HG03039 (cell line): ENCODE measurements around the gene BSN.

Experiments
- ATAC-seq: cut with Tn5 transposase; IDR thresholded peaks from one replicate; pipeline ENCODE4 v1.9.1; 2021; ENCODE audit warnings: mild to moderate bottlenecking, moderate library complexity; ENCODE audit not compliant: unreplicated experiment

BSN gene

DNA sequence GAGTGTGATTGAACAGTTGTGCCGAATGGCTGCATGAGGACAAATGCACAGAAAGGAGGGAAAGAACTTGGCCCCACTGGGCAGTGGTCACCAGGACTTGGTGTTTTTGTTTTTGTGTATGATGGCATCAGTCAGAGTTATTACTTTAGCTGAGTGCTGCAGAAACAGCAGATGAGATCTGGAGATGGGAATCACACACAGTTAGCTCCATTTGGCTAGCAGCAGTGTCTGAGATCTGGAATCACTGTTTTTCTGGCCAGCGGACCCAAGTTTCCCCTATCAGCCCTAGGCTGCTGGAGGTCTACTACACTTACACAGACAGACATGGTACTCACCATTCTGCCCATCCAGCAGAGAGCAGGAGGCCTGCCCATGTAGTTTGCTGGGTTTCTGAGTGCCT is 74.0 kb downstream of the BSN start:
- ATAC-seq, result no peak

DNA sequence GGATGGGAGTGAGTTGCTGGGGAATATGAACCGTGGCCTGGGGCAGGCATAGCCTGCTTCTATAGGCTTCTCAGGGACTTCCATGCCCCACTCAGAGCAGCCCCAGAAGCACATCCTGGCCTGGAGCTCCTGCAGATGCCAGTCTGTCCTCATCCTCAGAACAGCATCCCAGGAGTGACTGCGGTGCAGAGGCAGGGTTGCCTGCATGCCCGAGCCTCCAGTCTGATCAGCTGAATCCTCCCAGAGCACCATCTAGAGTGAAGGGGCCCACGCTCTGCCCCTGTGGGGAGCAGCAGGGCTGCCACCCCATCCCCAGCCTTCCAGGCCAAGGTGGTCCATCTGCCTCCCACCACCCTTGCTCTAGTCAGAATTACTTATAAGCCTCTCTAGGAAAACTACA is 75.2 kb downstream of the BSN start:
- no peak for ATAC-seq

DNA sequence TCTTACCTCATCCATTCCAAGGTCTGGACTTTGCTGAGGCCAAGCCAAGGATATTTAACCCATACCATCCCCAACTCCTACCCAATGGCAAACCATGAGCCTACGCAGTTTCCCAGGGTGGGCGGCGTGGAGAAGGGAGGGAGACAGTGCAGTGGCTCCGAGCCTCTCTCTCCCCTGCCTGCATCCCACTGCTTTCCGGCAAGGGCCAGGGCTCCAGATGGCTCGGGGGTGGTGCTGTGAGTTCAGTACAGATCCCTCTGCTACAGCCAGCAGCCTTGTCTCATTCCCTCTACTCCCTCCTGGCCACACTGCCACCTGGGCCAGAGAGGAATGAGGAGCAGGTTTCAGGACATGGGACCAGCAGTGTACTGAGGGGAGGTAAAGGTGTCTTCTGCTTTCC is 75.6 kb downstream of the BSN start:
- no peak for ATAC-seq

DNA sequence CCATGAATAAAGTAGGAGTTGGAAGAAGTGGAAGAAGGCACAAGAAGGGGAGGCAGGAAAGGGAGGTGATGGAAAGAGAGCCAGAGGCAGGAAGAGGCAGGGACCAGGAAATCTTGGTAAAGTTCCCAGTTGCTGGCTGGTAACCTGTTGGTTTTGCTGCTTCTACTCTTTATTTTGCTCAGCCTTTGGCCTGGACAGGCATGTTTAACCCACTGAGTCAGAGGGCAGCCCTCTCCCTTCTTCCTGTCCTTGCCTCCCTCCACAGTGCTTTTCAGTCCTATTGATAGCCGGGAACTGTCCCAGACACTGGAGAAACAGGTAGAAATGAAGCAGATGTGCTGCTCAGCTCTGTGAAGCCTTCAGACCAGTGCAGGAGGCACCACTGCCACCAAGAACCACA is 76.5 kb downstream of the BSN start:
- ATAC-seq, result no peak

DNA sequence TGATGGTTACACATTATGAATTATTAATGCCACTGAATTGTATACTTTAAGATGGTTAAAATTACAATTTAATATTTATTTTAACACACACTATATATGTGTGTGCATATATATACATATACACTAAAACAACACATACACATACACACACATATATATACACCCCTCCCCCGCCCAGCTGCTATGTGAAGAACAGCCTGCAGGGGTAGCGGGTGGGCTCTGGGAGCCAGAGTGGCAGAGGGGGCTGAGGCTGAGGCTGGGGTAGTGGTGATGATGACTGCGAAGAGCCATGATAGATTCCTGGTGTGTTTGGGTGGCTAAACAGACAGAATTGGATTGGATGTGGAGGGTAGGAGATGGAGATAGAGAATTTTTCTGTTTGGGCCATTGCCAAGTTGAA is 80.5 kb downstream of the BSN start:
- ATAC-seq, result no peak

DNA sequence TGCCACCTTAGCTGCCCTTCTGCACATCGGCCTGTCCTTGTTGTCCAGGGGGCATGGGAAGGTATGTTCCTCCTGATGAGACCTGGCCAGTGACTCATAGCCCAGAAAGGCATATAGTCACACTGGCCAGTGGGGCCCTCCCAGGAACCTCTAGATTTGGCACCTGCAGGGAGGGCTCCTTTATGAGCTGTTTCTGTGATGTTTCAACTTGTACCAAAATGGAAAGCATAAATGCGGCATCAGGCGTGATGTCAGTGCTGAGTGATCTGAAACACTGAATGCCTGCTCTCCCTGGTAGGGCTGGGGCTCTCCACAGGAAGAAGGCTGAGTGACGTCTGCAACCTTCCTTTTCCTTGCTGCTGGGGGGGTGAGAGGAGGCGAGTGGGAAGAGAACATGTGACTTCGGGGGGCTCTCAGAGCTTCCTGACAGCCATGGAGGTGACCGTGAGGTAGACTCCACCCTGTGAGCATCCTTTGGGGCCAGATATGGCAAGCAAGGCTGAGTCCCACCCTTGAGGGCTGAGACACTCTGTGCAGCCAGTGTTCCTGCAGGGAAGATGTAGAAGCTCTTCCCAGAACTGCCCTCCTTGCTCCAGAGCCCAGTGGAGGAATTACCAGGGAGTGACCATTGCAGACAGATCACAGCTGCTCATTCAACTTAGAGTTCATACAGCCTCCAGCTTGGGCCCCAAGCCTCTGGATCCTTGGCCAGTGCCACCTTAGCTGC is 82.8 kb downstream of the BSN start:
- no peak for ATAC-seq

DNA sequence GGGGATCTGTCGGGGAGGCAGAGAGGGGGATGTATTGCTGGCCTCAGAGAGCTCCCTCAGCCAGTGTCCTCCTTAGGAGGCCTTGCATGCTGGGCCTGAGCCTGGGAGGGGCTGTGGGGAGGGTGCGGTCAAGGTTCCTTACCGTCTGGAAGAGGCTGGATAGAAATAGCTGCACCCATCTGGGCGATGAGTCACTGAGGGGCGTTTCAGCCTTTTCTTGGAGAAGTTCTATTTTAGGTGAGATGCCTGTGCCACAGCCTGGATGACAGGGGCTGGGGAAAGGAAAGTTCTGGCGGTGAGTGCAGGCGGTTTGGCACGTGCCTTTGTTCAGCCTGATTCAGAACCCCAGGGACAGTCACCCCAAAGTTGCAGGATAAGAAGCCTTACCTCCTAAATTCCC is 84.2 kb downstream of the BSN start:
- no peak for ATAC-seq

DNA sequence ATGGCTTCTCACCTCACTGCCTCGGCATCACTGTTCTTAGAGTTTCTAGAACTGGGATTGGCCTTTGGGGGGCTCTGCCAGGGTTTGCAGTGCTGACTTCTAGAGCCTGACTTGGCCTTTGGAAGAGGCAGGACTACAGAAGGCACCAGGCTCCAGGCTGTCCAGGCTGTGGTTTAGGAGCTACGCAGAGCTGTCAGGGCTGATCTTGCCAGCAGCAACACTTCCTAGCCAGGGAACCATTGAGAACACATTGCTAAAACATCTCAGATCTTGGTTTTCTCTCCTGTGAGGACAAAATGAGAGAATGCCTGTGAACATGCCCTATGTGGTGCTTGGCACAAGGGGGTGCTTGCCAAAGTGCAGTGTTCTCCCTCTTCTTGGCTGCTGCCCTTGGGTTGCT is 85.3 kb downstream of the BSN start:
- ATAC-seq, result no peak

DNA sequence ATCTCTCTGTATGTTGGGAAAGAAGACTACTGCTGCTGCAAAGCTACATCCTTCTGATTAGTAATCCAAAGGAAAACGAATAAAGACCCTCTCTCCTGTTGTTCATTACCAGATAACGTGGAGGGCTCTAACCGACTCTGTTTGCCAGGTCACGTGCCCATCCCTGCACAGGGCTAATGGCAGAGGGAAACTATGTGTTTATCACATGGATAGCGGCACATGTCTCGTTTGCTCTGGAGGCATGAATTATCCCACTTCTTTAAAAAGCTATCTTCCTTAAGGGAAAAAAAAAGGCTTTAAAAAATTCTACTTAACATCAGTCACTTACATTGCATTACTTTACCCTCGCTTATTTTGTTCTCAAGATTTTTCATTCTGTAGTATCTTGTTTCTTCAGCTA is 87.0 kb downstream of the BSN start:
- no peak for ATAC-seq

DNA sequence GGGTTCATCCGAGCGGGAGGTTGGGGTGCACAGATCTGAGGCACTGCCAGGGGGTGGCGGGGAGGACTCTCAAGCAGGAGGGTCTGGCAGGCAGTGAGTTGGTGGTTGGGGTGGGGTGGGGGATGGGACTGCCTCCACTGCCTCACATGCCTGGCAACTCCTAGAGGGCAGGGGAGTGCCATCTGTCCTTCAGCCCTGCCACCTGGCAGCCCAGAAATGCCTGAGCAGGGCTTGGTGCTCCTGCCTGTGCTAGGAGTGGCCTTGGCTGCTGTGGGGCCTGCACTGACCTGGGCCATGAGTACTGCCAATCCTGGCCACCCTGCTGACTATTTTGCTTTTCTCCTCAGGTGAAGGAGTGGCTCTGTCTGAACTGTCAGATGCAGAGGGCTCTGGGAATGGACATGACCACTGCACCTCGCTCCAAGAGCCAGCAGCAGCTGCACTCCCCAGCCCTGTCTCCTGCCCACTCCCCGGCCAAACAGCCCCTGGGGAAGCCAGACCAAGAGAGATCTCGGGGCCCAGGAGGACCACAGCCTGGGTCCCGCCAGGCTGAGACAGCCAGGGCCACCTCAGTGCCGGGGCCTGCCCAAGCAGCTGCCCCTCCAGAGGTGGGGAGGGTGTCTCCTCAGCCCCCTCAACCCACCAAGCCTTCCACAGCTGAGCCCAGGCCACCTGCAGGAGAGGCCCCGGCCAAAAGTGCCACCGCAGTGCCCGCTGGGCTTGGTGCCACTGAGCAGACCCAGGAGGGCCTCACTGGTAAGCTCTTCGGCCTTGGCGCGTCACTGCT is 87.8 kb downstream of the BSN start:
- ATAC-seq, result no peak

DNA sequence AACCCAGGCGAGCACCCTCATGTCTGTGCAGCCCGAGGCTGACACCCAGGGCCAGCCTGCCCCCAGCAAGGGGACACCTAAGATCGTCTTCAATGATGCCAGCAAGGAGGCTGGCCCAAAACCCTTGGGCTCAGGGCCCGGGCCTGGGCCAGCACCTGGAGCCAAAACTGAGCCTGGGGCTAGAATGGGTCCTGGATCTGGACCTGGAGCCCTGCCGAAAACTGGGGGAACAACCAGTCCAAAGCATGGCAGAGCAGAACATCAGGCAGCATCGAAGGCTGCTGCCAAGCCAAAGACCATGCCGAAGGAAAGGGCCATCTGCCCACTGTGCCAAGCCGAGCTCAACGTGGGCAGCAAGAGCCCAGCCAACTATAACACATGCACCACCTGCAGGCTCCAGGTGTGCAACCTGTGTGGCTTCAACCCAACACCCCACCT is 88.5 kb downstream of the BSN start:
- ATAC-seq, result no peak

DNA sequence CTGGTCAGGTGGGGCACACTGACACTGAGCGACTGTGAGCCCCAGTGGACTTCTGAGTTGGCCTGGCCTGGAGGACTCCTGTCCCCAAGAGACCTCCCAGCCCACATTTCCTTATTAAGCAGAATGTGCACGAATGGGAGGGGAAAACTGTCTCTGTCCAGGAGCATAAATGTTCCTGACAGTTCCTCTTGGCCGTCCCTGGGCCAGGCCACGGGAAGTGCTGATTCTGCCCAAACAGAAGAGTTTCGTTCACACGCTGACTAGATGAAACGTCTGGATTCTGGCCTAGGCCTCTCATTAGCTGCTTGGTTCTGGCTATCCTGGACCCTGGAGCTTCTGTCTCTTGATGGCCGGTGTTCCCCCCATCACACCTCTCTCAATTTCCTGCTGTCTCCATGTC is 90.4 kb downstream of the BSN start:
- ATAC-seq, result no peak

DNA sequence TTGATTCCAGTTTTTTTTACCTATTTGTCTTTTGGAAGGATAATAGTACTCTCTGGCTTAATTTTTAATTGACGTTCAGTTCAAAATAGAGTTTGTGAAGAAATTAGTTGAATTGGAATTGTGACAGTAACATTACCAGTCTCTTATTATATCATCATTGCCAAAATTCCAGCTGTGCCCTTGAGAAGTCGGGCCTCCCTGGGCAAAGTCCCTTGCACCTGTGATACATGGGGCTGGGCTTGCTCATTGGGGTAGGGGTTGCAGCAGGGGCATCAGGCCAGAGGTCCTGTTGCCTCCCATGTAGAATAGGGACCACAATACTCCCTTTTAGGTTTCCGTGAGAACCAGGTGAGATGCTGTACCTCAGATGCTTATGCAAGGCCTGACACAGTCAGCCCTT is 92.0 kb downstream of the BSN start:
- ATAC-seq, result no peak

DNA sequence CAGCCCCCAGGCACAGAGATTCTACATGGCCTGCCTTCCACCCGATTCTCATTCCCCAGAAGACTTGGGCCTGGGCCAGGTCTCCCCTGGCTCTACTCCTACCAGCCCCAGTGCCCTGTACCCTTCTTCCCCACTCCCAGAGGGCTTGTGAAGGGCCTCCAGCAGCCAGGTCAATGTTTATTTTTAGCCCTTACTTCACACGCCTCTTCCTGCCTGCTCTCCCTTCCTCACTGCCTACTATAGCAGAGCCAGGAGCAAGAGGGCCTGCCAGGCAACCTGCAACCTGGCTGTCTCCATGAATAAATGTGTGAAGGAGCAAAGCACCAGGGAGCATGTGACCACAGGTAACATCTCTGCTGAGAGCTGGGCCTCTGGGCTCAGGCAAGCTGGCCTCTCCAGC is 93.5 kb downstream of the BSN start:
- no peak for ATAC-seq

DNA sequence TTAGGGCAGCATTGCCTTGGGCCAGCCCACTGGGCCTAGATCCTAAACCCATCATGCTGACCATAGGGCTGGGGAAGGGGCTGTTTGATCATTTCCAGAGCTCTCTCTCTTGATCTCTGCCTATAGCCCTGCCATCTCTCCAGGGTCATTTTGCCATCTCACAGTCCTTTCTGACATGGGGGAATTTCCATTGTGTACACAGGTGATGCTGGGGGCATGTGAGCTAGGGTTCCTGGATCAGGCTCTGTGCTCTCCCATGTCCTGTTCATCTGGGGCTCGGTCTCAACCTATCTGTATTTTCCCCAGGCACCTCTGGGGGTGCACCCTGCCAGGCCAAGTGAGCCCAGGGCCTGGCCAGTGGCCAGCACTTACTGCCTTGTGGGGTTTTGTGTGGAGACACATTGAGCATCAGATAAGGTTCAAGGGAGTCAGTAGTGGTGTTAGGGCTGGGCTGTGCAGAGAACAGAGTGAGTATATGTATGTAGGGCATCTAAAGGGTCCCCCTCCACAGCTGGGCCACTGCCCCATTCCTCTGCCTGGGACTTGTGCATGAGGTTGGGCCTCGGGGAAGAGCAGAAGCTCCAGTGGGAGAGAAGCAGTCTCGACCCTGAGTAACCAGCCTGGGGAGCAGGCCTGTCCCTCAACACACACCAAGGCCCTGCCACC is 94.2 kb downstream of the BSN start:
- ATAC-seq, result no peak

DNA sequence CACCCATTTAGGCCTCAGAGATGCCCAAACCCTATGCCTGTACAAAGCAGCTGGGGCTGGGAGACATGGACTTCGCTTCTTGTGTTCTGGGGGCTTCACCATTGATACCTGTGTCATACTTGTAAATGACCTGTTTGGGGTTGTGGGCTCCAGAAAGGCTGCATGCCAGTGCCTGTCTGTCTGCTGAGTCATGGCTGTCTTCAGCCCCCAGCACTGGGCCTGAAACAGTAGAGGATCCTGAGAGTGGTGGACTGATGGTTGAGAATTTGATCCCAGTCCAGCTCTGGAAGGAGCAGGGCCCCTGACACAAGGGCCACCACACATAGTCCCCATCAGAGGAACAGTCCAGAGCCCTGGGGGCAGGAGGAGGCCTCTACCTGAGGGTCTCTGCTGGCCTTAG is 95.3 kb downstream of the BSN start:
- no peak for ATAC-seq

DNA sequence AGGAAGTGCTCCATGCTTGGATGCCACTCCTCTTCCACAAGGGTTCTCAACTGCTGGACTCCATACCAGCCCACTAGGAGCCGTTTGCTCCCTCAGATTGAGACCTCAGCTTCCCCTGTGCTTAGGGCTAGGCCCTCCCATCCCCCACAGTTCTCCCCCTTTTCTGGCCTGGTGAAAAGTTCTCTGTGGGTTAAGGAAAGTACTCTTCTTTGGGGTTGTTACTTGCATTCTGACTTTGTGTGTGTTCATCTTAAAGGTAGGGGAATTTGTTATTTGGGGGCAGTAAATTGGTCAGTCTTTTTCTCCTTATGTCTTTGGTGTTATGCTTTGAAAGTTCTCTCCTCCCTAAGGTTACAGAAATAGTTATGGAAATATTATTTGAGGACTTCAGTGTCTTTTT is 95.9 kb downstream of the BSN start:
- no peak for ATAC-seq

DNA sequence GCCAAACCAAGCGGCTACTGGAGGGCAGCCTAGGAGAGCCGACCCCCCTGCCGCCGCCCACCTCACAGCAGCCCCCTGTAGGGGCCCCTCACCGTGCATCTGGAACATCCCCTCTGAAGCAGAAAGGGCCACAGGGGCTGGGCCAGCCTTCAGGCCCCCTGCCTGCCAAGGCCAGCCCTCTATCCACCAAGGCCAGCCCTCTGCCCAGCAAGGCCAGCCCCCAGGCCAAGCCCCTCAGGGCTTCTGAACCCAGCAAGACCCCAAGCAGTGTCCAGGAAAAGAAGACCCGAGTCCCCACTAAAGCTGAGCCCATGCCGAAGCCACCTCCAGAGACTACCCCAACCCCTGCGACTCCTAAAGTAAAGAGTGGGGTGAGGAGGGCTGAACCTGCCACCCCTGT is 96.4 kb downstream of the BSN start:
- no peak for ATAC-seq

DNA sequence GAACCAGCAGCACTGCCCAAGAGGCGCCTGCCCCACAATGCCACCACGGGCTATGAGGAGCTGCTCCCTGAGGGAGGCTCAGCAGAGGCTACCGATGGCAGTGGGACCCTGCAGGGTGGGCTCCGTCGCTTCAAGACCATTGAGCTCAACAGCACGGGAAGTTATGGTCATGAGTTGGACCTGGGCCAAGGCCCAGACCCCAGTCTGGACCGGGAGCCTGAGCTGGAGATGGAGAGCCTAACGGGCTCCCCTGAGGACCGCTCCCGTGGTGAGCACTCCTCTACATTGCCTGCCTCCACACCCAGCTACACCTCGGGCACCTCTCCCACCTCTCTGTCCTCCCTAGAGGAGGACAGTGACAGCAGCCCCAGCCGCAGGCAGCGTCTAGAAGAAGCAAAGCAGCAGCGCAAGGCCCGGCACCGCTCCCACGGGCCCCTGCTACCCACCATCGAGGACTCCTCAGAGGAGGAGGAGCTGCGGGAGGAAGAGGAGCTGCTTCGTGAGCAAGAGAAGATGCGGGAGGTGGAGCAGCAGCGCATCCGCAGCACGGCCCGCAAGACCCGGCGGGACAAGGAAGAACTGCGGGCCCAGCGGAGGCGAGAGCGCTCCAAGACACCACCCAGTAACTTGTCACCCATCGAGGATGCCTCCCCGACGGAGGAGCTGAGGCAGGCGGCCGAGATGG is 98.1 kb downstream of the BSN start:
- ATAC-seq, result no peak

DNA sequence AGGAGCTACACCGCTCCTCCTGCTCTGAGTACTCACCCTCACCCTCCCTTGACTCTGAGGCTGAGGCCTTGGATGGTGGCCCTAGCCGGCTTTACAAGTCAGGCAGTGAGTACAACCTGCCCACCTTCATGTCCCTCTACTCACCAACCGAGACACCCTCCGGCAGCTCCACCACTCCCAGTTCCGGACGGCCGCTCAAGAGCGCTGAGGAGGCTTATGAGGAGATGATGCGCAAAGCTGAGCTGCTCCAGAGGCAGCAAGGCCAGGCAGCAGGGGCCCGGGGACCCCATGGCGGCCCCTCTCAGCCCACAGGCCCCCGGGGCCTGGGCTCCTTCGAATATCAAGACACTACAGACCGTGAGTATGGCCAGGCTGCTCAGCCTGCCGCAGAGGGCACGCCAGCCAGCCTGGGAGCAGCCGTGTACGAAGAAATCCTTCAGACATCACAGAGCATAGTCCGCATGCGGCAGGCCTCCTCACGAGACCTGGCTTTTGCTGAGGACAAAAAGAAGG is 98.7 kb downstream of the BSN start:
- no peak for ATAC-seq

DNA sequence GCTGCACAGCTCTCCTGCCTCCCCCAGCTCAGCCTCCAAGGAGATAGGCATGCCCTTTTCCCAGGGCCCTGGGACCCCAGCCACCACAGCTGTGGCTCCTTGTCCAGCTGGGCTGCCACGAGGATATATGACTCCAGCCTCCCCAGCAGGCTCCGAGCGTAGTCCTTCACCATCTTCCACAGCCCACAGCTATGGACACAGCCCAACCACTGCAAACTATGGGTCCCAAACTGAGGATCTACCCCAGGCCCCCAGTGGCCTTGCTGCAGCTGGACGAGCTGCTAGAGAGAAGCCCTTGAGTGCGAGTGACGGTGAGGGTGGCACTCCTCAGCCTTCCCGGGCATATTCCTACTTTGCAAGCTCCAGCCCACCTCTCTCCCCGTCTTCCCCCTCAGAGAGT is 99.3 kb downstream of the BSN start:
- no peak for ATAC-seq
